Measurements from ENCODE around the gene RAB1B. TPM values are rescaled to one million over a fixed set of nuclear protein-coding genes. Genes with fewer than 3 reads are reported as not detected.

The RAB1B gene
- total RNA-seq, 1 experiment from 2014 or later, result 148 TPM

GRCh38 chr11:66285250-66285947 is 17.0 kb downstream of the RAB1B start:
- H3K27me3 ChIP-seq (ENCODE audit: insufficient read depth, low read length), result no peaks in the 10 kb centered on the region
- ATAC-seq (no peak), DNase-seq (ENCODE audit: low read depth, low spot score) (no peak)
- H2AFZ ChIP-seq (ENCODE audit: low read depth, low read length, poor library complexity, severe bottlenecking), result no peak overlapping the region
- no peak overlapping the region for H3K27ac ChIP-seq (ENCODE audit: low read depth, low read length)
- POLR2A ChIA-PET, result interaction anchor here (0.9 kb wide), 1 partner anchor 17 kb away, joined by 8 read pairs; the partner anchor contains the start of gene RAB1B
- RAD21 ChIA-PET (ENCODE audit: low non-redundant PET in 1 of 2, low total read pairs in 2 of 2, uncharacterized antibody in 2 of 2, unreplicated experiment in 2 of 2), result no interaction called here
- H3K9me2 ChIP-seq (ENCODE audit: insufficient read depth), result no peaks in the 10 kb centered on the region
- CTCF ChIA-PET, result interaction anchor here (0.6 kb wide), 1 partner anchor 151 kb away, joined by 5 read pairs; no protein-coding TSS in a partner anchor
- TF ChIP-seq SRF (IDR thresholded peaks at IDR 0.05; ENCODE audit: low read depth), result no peak
- TF ChIP-seq EZH2 (IDR thresholded peaks at IDR 0.05), result no peak
- no peak for TF ChIP-seq ELF1 (IDR thresholded peaks at IDR 0.05; ENCODE audit: borderline replicate concordance, low read depth)
- no peak for TF ChIP-seq ATF3 (IDR thresholded peaks at IDR 0.05)
- TF ChIP-seq SIN3A (IDR thresholded peaks at IDR 0.05; ENCODE audit: low read depth), result no peak
- TF ChIP-seq JUND (IDR thresholded peaks at IDR 0.05), result no peak
- no peak for TF ChIP-seq CBX3 (IDR thresholded peaks at IDR 0.05; ENCODE audit: low read depth)
- no peak for TF ChIP-seq MAX (IDR thresholded peaks at IDR 0.05)
- TF ChIP-seq EZH2phosphoT487 (IDR thresholded peaks at IDR 0.05; ENCODE audit: borderline replicate concordance), result no peak
- TF ChIP-seq EGR1 (IDR thresholded peaks at IDR 0.05; ENCODE audit: low read depth), result no peak
- TF ChIP-seq CTCF (IDR thresholded peaks at IDR 0.05 in 2 of 3, conservative IDR thresholded peaks at IDR 0.05 in 1 of 3; ENCODE audit: borderline replicate concordance in 1 of 3, insufficient read depth in 1 of 3, low read depth in 2 of 3, low read length in 2 of 3), result no peak
- TF ChIP-seq REST (IDR thresholded peaks at IDR 0.05; ENCODE audit: low read depth), result no peak
- no peak for TF ChIP-seq CEBPB (IDR thresholded peaks at IDR 0.05; ENCODE audit: low read depth)
- no peak for TF ChIP-seq TCF7L2 (IDR thresholded peaks at IDR 0.05; ENCODE audit: borderline replicate concordance, extremely low read depth, insufficient read depth, insufficient read length)
- no peak for TF ChIP-seq RAD21 (IDR thresholded peaks at IDR 0.05; ENCODE audit: low read depth)
- no peak for TF ChIP-seq POLR2AphosphoS5 (IDR thresholded peaks at IDR 0.05; ENCODE audit: low read depth, low read length)
- no peak for TF ChIP-seq ZNF274 (IDR thresholded peaks at IDR 0.05; ENCODE audit: low read depth, low read length)
- TF ChIP-seq ZBTB33 (IDR thresholded peaks at IDR 0.05; ENCODE audit: extremely low read depth, insufficient replicate concordance, low read length), result no peak
- TF ChIP-seq YY1 (IDR thresholded peaks at IDR 0.05; ENCODE audit: extremely low read depth, insufficient replicate concordance, low read depth, low read length), result no peak
- H3K4me1 ChIP-seq (ENCODE audit: control insufficient read depth in 1 of 2, insufficient read depth in 2 of 2, low read length in 2 of 2), result peaks cover 11 to 46% of the 10 kb centered on the region in 2 experiments
- H3K79me2 ChIP-seq (ENCODE audit: insufficient read depth, low read length), result peaks cover 19% of the 10 kb centered on the region
- no TSS peak for BruUV-seq (replicated peaks)
- no peak overlapping the region for H3K4me2 ChIP-seq (ENCODE audit: low read length)
- no peak overlapping the region for H3K4me3 ChIP-seq (replicated peaks in 1 of 2; ENCODE audit: low read depth in 1 of 2, low read length in 2 of 2)
- H3K36me3 ChIP-seq (ENCODE audit: control insufficient read depth in 1 of 2, insufficient read depth in 2 of 2, low read length in 2 of 2), result no peaks in the 10 kb centered on the region
- intact Hi-C loops (cut with micrococcal nuclease), result no loop called here
- no peaks in the 10 kb centered on the region for H4K20me1 ChIP-seq (ENCODE audit: insufficient read depth)
- H3K9ac ChIP-seq (ENCODE audit: low read length), result no peak overlapping the region
- no peaks in the 10 kb centered on the region for H3K9me3 ChIP-seq (ENCODE audit: control insufficient read depth in 1 of 2, insufficient read depth in 1 of 2, low read depth in 1 of 2, low read length in 2 of 2)
